Measurements from ENCODE around the gene SCOC. TPM values are rescaled to one million over a fixed set of nuclear protein-coding genes. Genes with fewer than 3 reads are reported as not detected.

The SCOC gene
- total RNA-seq, 2 experiments from 2014 or later: 22.3 to 26.6 TPM

GRCh38 chr4:140346136-140346535 is 27.3 kb upstream of the SCOC start:
- H3K27me3 Mint-ChIP-seq: peaks cover 36% of the 10 kb centered on the region
- no peak for ATAC-seq
- no peaks in the 10 kb centered on the region for H3K36me3 Mint-ChIP-seq
- no peaks in the 10 kb centered on the region for H3K9me3 Mint-ChIP-seq (ENCODE audit: low read depth)
- no peak for DNase-seq
- H3K27ac Mint-ChIP-seq: no peak overlapping the region
- CTCF ChIA-PET: no interaction called here
- no peak overlapping the region for H3K4me3 Mint-ChIP-seq
- no peaks in the 10 kb centered on the region for H3K4me1 Mint-ChIP-seq

GRCh38 chr4:140349816-140350215 is 23.6 kb upstream of the SCOC start:
- Mint-ChIP-seq H3K36me3 (no peaks in the 10 kb centered on the region), H3K9me3 (ENCODE audit: low read depth) (no peaks in the 10 kb centered on the region), H3K4me1 (peaks cover 3% of the 10 kb centered on the region), H3K27ac (no peak overlapping the region), H3K27me3 (peaks cover 23% of the 10 kb centered on the region), H3K4me3 (no peak overlapping the region)
- ATAC-seq (no peak), DNase-seq (no peak)
- CTCF ChIA-PET: interaction anchor here (4.5 kb wide), 1 partner anchor 10 kb away, joined by 15 read pairs; no protein-coding TSS in a partner anchor

GRCh38 chr4:140351093-140352075 is 22.1 kb upstream of the SCOC start:
- Mint-ChIP-seq H3K27ac (no peak overlapping the region), H3K27me3 (peaks cover 22% of the 10 kb centered on the region), H3K36me3 (no peaks in the 10 kb centered on the region), H3K4me1 (peaks cover 3% of the 10 kb centered on the region), H3K9me3 (ENCODE audit: low read depth) (no peaks in the 10 kb centered on the region), H3K4me3 (no peak overlapping the region)
- ATAC-seq (no peak), DNase-seq (no peak)
- CTCF ChIA-PET: interaction anchor here (4.5 kb wide), 1 partner anchor 8 kb away, joined by 15 read pairs; no protein-coding TSS in a partner anchor

- peaks cover 21% of the 10 kb centered on the region for H3K27me3 Mint-ChIP-seq
- no peak for ATAC-seq
- no peak overlapping the region for H3K27ac Mint-ChIP-seq
- H3K4me3 Mint-ChIP-seq: no peak overlapping the region
- H3K36me3 Mint-ChIP-seq: no peaks in the 10 kb centered on the region
- H3K4me1 Mint-ChIP-seq: peaks cover 3% of the 10 kb centered on the region
- H3K9me3 Mint-ChIP-seq (ENCODE audit: low read depth): no peaks in the 10 kb centered on the region
- CTCF ChIA-PET: interaction anchor here (1.7 kb wide), 1 partner anchor 751 kb away, joined by 3 read pairs; no protein-coding TSS in a partner anchor
- DNase-seq: no peak
These were observed 19.7 kb upstream of the SCOC start for GRCh38 chr4:140353786-140354185.

- H3K36me3 Mint-ChIP-seq: no peaks in the 10 kb centered on the region
- no peaks in the 10 kb centered on the region for H3K9me3 Mint-ChIP-seq (ENCODE audit: low read depth)
- no peak for ATAC-seq
- no peak for DNase-seq
- H3K27ac Mint-ChIP-seq: no peak overlapping the region
- H3K4me1 Mint-ChIP-seq: peaks cover 3% of the 10 kb centered on the region
- CTCF ChIA-PET: no interaction called here
- no peak overlapping the region for H3K4me3 Mint-ChIP-seq
- peaks cover 13% of the 10 kb centered on the region for H3K27me3 Mint-ChIP-seq
These were observed 18.2 kb upstream of the SCOC start for GRCh38 chr4:140355288-140355687.

- Mint-ChIP-seq H3K27me3 (peaks cover 11% of the 10 kb centered on the region), H3K9me3 (ENCODE audit: low read depth) (no peaks in the 10 kb centered on the region), H3K36me3 (no peaks in the 10 kb centered on the region), H3K4me1 (peaks cover 3% of the 10 kb centered on the region), H3K4me3 (no peak overlapping the region), H3K27ac (no peak overlapping the region)
- CTCF ChIA-PET: interaction anchor here (1.0 to 4.6 kb wide), 2 partner anchors 16 to 104 kb away, joined by 3 to 38 read pairs; partner anchors contain the start of gene SCOC
- DNase-seq (no peak), ATAC-seq (no peak)
These were observed 15.6 kb upstream of the SCOC start for GRCh38 chr4:140357868-140358267.

GRCh38 chr4:140358281-140358680 is 15.2 kb upstream of the SCOC start:
- H3K27me3 Mint-ChIP-seq: peaks cover 11% of the 10 kb centered on the region
- ATAC-seq (no peak), DNase-seq (no peak)
- peaks cover 3% of the 10 kb centered on the region for H3K4me1 Mint-ChIP-seq
- H3K4me3 Mint-ChIP-seq: no peak overlapping the region
- no peaks in the 10 kb centered on the region for H3K9me3 Mint-ChIP-seq (ENCODE audit: low read depth)
- H3K27ac Mint-ChIP-seq: no peak overlapping the region
- H3K36me3 Mint-ChIP-seq: no peaks in the 10 kb centered on the region
- CTCF ChIA-PET: interaction anchor here (1.0 to 4.6 kb wide), 3 partner anchors 11 to 105 kb away, joined by 3 to 38 read pairs (median 18); partner anchors contain the start of gene SCOC

GRCh38 chr4:140359562-140360427 is 13.7 kb upstream of the SCOC start:
- ATAC-seq (peak; percentile 93), DNase-seq (peak; percentile 82)
- Mint-ChIP-seq H3K4me1 (no peaks in the 10 kb centered on the region), H3K4me3 (no peak overlapping the region), H3K36me3 (no peaks in the 10 kb centered on the region), H3K27me3 (peaks cover 7% of the 10 kb centered on the region), H3K9me3 (ENCODE audit: low read depth) (no peaks in the 10 kb centered on the region), H3K27ac (no peak overlapping the region)
- CTCF ChIA-PET: interaction anchor here (0.7 to 4.6 kb wide), 24 partner anchors 9 to 704 kb away, joined by 3 to 38 read pairs (median 6); partner anchors contain the start of genes CLGN, ELMOD2, MGAT4D and SCOC

GRCh38 chr4:140361099-140361498 is 12.3 kb upstream of the SCOC start:
- DNase-seq (no peak), ATAC-seq (no peak)
- peaks cover 7% of the 10 kb centered on the region for H3K27me3 Mint-ChIP-seq
- CTCF ChIA-PET: interaction anchor here (1.3 to 4.6 kb wide), 10 partner anchors 8 to 278 kb away, joined by 4 to 38 read pairs (median 10); partner anchors contain the start of genes ELMOD2 and SCOC
- no peak overlapping the region for H3K4me3 Mint-ChIP-seq
- H3K27ac Mint-ChIP-seq: no peak overlapping the region
- H3K36me3 Mint-ChIP-seq: no peaks in the 10 kb centered on the region
- no peaks in the 10 kb centered on the region for H3K9me3 Mint-ChIP-seq (ENCODE audit: low read depth)
- H3K4me1 Mint-ChIP-seq: no peaks in the 10 kb centered on the region

GRCh38 chr4:140363051-140363450 is 10.4 kb upstream of the SCOC start:
- DNase-seq (no peak), ATAC-seq (no peak)
- Mint-ChIP-seq H3K9me3 (ENCODE audit: low read depth) (no peaks in the 10 kb centered on the region), H3K4me1 (no peaks in the 10 kb centered on the region), H3K27me3 (no peaks in the 10 kb centered on the region), H3K4me3 (no peak overlapping the region), H3K27ac (no peak overlapping the region), H3K36me3 (no peaks in the 10 kb centered on the region)
- CTCF ChIA-PET: interaction anchor here (1.1 kb wide), 1 partner anchor 10 kb away, joined by 5 read pairs; the partner anchor contains the start of gene SCOC

GRCh38 chr4:140363558-140363957 is 9.9 kb upstream of the SCOC start:
- no peak for DNase-seq
- no peaks in the 10 kb centered on the region for H3K27me3 Mint-ChIP-seq
- H3K4me3 Mint-ChIP-seq: no peak overlapping the region
- CTCF ChIA-PET: interaction anchor here (1.1 kb wide), 2 partner anchors 10 to 275 kb away, joined by 3 to 5 read pairs; partner anchors contain the start of gene SCOC
- no peak for ATAC-seq
- no peaks in the 10 kb centered on the region for H3K9me3 Mint-ChIP-seq (ENCODE audit: low read depth)
- no peaks in the 10 kb centered on the region for H3K4me1 Mint-ChIP-seq
- H3K36me3 Mint-ChIP-seq: no peaks in the 10 kb centered on the region
- no peak overlapping the region for H3K27ac Mint-ChIP-seq

GRCh38 chr4:140367738-140368137 is 5.7 kb upstream of the SCOC start:
- peaks cover 3% of the 10 kb centered on the region for H3K4me1 Mint-ChIP-seq
- no peaks in the 10 kb centered on the region for H3K9me3 Mint-ChIP-seq (ENCODE audit: low read depth)
- H3K36me3 Mint-ChIP-seq: no peaks in the 10 kb centered on the region
- CTCF ChIA-PET: interaction anchor here (0.7 to 3.0 kb wide), 3 partner anchors 8 to 241 kb away, joined by 3 to 18 read pairs (median 3); no protein-coding TSS in a partner anchor
- H3K27ac Mint-ChIP-seq: no peak overlapping the region
- H3K4me3 Mint-ChIP-seq: no peak overlapping the region
- no peaks in the 10 kb centered on the region for H3K27me3 Mint-ChIP-seq
- DNase-seq (no peak), ATAC-seq (no peak)

GRCh38 chr4:140368686-140369085 is 4.8 kb upstream of the SCOC start:
- no peak for ATAC-seq
- H3K27me3 Mint-ChIP-seq: no peaks in the 10 kb centered on the region
- no peak for DNase-seq
- no peak overlapping the region for H3K4me3 Mint-ChIP-seq
- no peaks in the 10 kb centered on the region for H3K36me3 Mint-ChIP-seq
- H3K9me3 Mint-ChIP-seq (ENCODE audit: low read depth): no peaks in the 10 kb centered on the region
- H3K27ac Mint-ChIP-seq: no peak overlapping the region
- CTCF ChIA-PET: interaction anchor here (1.2 to 3.0 kb wide), 2 partner anchors 9 to 58 kb away, joined by 4 to 18 read pairs; no protein-coding TSS in a partner anchor
- peaks cover 3% of the 10 kb centered on the region for H3K4me1 Mint-ChIP-seq

Data from activated CD8-positive, alpha-beta memory T cell treated with anti-CD3 and anti-CD28 coated beads, Interleukin-2, amount 10 ng/mL, durations not matched to agents 7 days and 5 days (primary cell).